HCT116 (cell line): Measurements from ENCODE around the gene TAMALIN. TPM values are rescaled to one million over a fixed set of nuclear protein-coding genes. Genes with fewer than 3 reads are reported as not detected.

Source experiments
- ATAC-seq: fragments of 200-7000 bp; cut with Tn5 transposase; 2 replicates; pipeline ENCODE4 v1.9.1; 2020; ENCODE audit warnings: mild to moderate bottlenecking, moderate library complexity
- BruUV-seq: library from RNA; stranded (reverse); fragments of 400-500 nt; replicated peaks from 2 replicates; lab custom pipeline; 2021; lab: Mats Ljungman, UMichigan
- CTCF ChIA-PET: fragments of 300-600 bp; sonication (Branson Sonifier 250); formaldehyde crosslinking; loops from one replicate; lab custom pipeline; 2021; ENCODE audit warnings: antibody characterized with exemption; lab: Charles Lee
- POLR2A ChIA-PET: fragments of 300-600, 350-600 bp; sonication (Branson Sonifier 250); formaldehyde crosslinking; loops from one replicate; lab custom pipeline; 2021; ENCODE audit warnings: antibody characterized with exemption; lab: Charles Lee
- RAD21 ChIA-PET, 2 experiments: fragments of 300-600 bp; sonication (Branson Sonifier 250); formaldehyde crosslinking; loops; one replicate each; lab custom pipeline; 2023; ENCODE audit warnings: low total read pairs in 2 of 2; ENCODE audit not compliant: uncharacterized antibody in 2 of 2, unreplicated experiment in 2 of 2, low non-redundant PET in 1 of 2; lab: Charles Lee
- DNase-seq: peaks from one replicate; pipeline ENCODE4 v3.0.0-alpha.2; 2010; ENCODE audit warnings: low read depth, low spot score
- H2AFZ ChIP-seq: fragments of 200-600 bp; shearing (Covaris generic), sonication (generic); 2 replicates; pipeline ENCODE4 v1.6.1; 2017; ENCODE audit warnings: low read depth, mixed run types, mixed read lengths, antibody characterized with exemption, low read length; ENCODE audit not compliant: poor library complexity, severe bottlenecking
- H3K27ac ChIP-seq: 2 replicates; pipeline ENCODE4 v1.5.1; 2012; ENCODE audit warnings: low read depth, low read length
- H3K27me3 ChIP-seq: fragments of 200-600 bp; sonication (generic); 2 replicates; pipeline ENCODE4 v1.6.1; 2016; ENCODE audit warnings: mixed run types, low read length, mixed read lengths; ENCODE audit not compliant: insufficient read depth
- H3K36me3 ChIP-seq, 2 experiments: fragments of 200-500 bp in 1 of 2; fragments of 200-600 bp in 1 of 2; sonication (Bioruptor generic) in 1 of 2; sonication (generic) in 1 of 2; 2 replicates each; pipeline versions ENCODE4 v1.5.1 to v1.6.1; 2014 to 2016; ENCODE audit warnings: low read length in 2 of 2, inconsistent platforms in 1 of 2, mixed read lengths in 1 of 2, mixed run types in 1 of 2; ENCODE audit not compliant: insufficient read depth in 2 of 2, control insufficient read depth in 1 of 2
- H3K4me1 ChIP-seq, 2 experiments: fragments of 200-600 bp in 1 of 2; sonication (generic) in 1 of 2; 2 replicates each; pipeline versions ENCODE4 v1.5.1 to v1.6.1; 2012 to 2017; ENCODE audit warnings: low read length in 2 of 2, inconsistent platforms in 1 of 2, mild to moderate bottlenecking in 1 of 2, mixed read lengths in 1 of 2, mixed run types in 1 of 2, moderate library complexity in 1 of 2; ENCODE audit not compliant: insufficient read depth in 2 of 2, control insufficient read depth in 1 of 2
- H3K4me2 ChIP-seq: fragments of 200-600 bp; sonication (generic); 2 replicates; pipeline ENCODE4 v1.6.1; 2017; ENCODE audit warnings: mixed run types, low read length, mixed read lengths
- H3K4me3 ChIP-seq, 2 experiments: fragments of 200-600 bp in 1 of 2; sonication (generic) in 1 of 2; replicated peaks in 1 of 2; 2 replicates each; pipeline ENCODE4 v1.5.1; 2011 to 2016; ENCODE audit warnings: low read length in 2 of 2, control low read depth in 1 of 2, low read depth in 1 of 2, mild to moderate bottlenecking in 1 of 2, mixed read lengths in 1 of 2, mixed run types in 1 of 2
- H3K79me2 ChIP-seq: fragments of 200-600 bp; sonication (generic); 2 replicates; pipeline ENCODE4 v1.6.1; 2017; ENCODE audit warnings: mild to moderate bottlenecking, mixed run types, low read length, moderate library complexity, mixed read lengths; ENCODE audit not compliant: insufficient read depth
- H3K9ac ChIP-seq: fragments of 200-600 bp; sonication (generic); 2 replicates; pipeline ENCODE4 v1.6.1; 2016; ENCODE audit warnings: low read length, mixed read lengths
- H3K9me2 ChIP-seq: fragments of 200-600 bp; sonication (generic), shearing (Covaris generic); 2 replicates; pipeline ENCODE4 v1.6.1; 2017; ENCODE audit warnings: mixed run types, mild to moderate bottlenecking, moderate library complexity; ENCODE audit not compliant: insufficient read depth
- H3K9me3 ChIP-seq, 2 experiments: fragments of 200-500 bp in 1 of 2; fragments of 200-600 bp in 1 of 2; sonication (Bioruptor generic) in 1 of 2; sonication (generic) in 1 of 2; 2 replicates each; pipeline ENCODE4 v1.6.1; 2014 to 2017; ENCODE audit warnings: low read length in 2 of 2, mixed read lengths in 2 of 2, inconsistent platforms in 1 of 2, low read depth in 1 of 2, mild to moderate bottlenecking in 1 of 2, mixed run types in 1 of 2, moderate library complexity in 1 of 2; ENCODE audit not compliant: control insufficient read depth in 1 of 2, insufficient read depth in 1 of 2
- H4K20me1 ChIP-seq: fragments of 200-600 bp; sonication (generic), shearing (Covaris generic); 2 replicates; pipeline ENCODE4 v1.6.1; 2017; ENCODE audit warnings: mixed run types, mild to moderate bottlenecking, moderate library complexity; ENCODE audit not compliant: insufficient read depth
- CBX3 ChIP-seq: IDR thresholded peaks from 2 replicates; pipeline ENCODE4 v1.6.1; 2012; ENCODE audit warnings: low read depth
- EGR1 ChIP-seq: IDR thresholded peaks from 2 replicates; pipeline ENCODE4 v1.6.1; 2012; ENCODE audit warnings: low read depth
- EZH2 ChIP-seq: fragments of 200-600 bp; sonication (generic); IDR thresholded peaks from 2 replicates; pipeline ENCODE4 v1.6.1; 2017; ENCODE audit warnings: antibody characterized with exemption, mixed run types
- EZH2phosphoT487 ChIP-seq: fragments of 200-600 bp; IDR thresholded peaks from 2 replicates; pipeline ENCODE4 v1.6.1; 2018; ENCODE audit warnings: antibody characterized with exemption, borderline replicate concordance
- JUND ChIP-seq: IDR thresholded peaks from 2 replicates; pipeline ENCODE4 v1.6.1; 2012
- SIN3A ChIP-seq: IDR thresholded peaks from 2 replicates; pipeline ENCODE4 v1.6.1; 2012; ENCODE audit warnings: low read depth
- SP1 ChIP-seq: IDR thresholded peaks from 2 replicates; pipeline ENCODE4 v1.6.1; 2012; ENCODE audit warnings: low read depth
- ZNF274 ChIP-seq: fragments of 200-500 bp; sonication (Bioruptor generic); IDR thresholded peaks from 2 replicates; pipeline ENCODE4 v1.6.1; 2014; ENCODE audit warnings: mild to moderate bottlenecking, low read depth, low read length, inconsistent platforms
- intact Hi-C: fragments of 100-400 bp; cut with micrococcal nuclease; formaldehyde crosslinking; loops from 2 replicates; pipeline ENCODE4 v1.10.0; 2022
- total RNA-seq: library from RNA; stranded (reverse); gene quantifications from one replicate; pipeline ENCODE4 v1.2.1, GENCODE V29; 2021; ENCODE audit not compliant: unreplicated experiment
- TF ChIP-seq, protein P1 (sequence below): IDR thresholded peaks from 2 replicates; pipeline ENCODE4 v1.6.1; 2011; ENCODE audit warnings: mild to moderate bottlenecking, low read length, moderate library complexity; ENCODE audit not compliant: insufficient replicate concordance; ENCODE audit errors: extremely low read depth

The TAMALIN gene
- total RNA-seq, 1 experiment from 2014 or later, result 1.1 TPM

DNA sequence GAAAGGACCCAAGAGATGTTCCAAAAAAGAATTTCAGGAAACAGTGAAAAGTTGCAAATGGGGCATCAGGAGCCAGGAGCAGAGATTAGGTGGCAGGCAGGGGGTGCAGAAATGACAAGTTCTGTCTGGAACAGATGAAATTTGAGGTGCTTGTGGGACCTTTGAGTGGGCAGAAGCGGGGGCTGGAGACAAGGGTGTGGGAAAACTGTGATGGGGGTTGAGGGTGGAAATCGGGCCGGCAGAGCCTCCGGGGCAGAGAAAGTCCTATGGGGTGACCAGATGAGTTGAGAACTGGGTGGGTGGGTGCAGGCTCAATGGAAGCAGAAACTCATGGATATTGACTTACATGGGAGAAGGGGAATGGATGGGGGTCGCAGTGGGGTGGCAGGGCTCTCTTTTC, 42.9 kb downstream of the TAMALIN start:
- TF ChIP-seq CBX3, result no peak
- no peak for TF ChIP-seq SIN3A
- no peak for TF ChIP-seq ZNF274
- TF ChIP-seq JUND, result no peak
- no peak for TF ChIP-seq EGR1
- TF ChIP-seq EZH2, result no peak
- no peak for TF ChIP-seq EZH2phosphoT487
- TF ChIP-seq, protein P1, sequence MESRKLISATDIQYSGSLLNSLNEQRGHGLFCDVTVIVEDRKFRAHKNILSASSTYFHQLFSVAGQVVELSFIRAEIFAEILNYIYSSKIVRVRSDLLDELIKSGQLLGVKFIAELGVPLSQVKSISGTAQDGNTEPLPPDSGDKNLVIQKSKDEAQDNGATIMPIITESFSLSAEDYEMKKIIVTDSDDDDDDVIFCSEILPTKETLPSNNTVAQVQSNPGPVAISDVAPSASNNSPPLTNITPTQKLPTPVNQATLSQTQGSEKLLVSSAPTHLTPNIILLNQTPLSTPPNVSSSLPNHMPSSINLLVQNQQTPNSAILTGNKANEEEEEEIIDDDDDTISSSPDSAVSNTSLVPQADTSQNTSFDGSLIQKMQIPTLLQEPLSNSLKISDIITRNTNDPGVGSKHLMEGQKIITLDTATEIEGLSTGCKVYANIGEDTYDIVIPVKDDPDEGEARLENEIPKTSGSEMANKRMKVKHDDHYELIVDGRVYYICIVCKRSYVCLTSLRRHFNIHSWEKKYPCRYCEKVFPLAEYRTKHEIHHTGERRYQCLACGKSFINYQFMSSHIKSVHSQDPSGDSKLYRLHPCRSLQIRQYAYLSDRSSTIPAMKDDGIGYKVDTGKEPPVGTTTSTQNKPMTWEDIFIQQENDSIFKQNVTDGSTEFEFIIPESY, result no peak
- no peak for TF ChIP-seq SP1
- ChIA-PET POLR2A (no interaction called here), CTCF (interaction anchor here (2.7 kb wide), 1 partner anchor 24 kb away, joined by 25 read pairs; no protein-coding TSS in a partner anchor), RAD21 (no interaction called here)
- peak overlapping the region; percentile 99 for H3K4me2 ChIP-seq
- peaks cover 22 to 56% of the 10 kb centered on the region in 2 experiments for H3K4me1 ChIP-seq
- H3K4me3 ChIP-seq, result no peak overlapping the region
- H3K9me2 ChIP-seq, result no peaks in the 10 kb centered on the region
- intact Hi-C loops, result loop anchor here (1.0 kb wide), 1 partner anchor 20 kb away; the partner anchor contains the start of gene ATG101
- BruUV-seq, result no TSS peak
- no peak for ATAC-seq
- no peaks in the 10 kb centered on the region for H3K9me3 ChIP-seq
- H3K27ac ChIP-seq, result peak overlapping the region; percentile 92; the same call in 1 of the 2 replicates
- peaks cover 31% of the 10 kb centered on the region; the same call in 1 of the 2 replicates for H3K79me2 ChIP-seq
- H3K27me3 ChIP-seq, result no peaks in the 10 kb centered on the region
- no peak for DNase-seq
- peak overlapping the region; percentile 85 for H3K9ac ChIP-seq
- no peaks in the 10 kb centered on the region for H4K20me1 ChIP-seq
- H3K36me3 ChIP-seq, result no peaks in the 10 kb centered on the region
- H2AFZ ChIP-seq, result no peak overlapping the region
